ENCODE results near the gene PRSS3. TPM values are rescaled to one million over a fixed set of nuclear protein-coding genes. Genes with fewer than 3 reads are reported as not detected.

Gene PRSS3
- total and polyA plus RNA-seq, 2 donors (not counting 1 experiment from before 2014, with no cell fraction given), result 0.33 to 2.9 TPM

GRCh38 chr9:33813712-33814641, 18.6 kb downstream of the PRSS3 start:
- no peaks in the 10 kb centered on the region for H3K9me3 ChIP-seq (ENCODE audit: control insufficient read depth, insufficient read depth, low read depth, low read length)
- H3K79me2 ChIP-seq (ENCODE audit: control insufficient read depth, insufficient read depth, low read length), result peaks cover 17% of the 10 kb centered on the region
- H3K4me3 ChIP-seq (replicated peaks in 1 of 4; ENCODE audit: control extremely low read depth in 1 of 4, insufficient read depth in 1 of 4, low read depth in 3 of 4, low read length in 4 of 4), result no peak overlapping the region
- no peaks in the 10 kb centered on the region for H3K27me3 ChIP-seq (ENCODE audit: control insufficient read depth, insufficient read depth, low read length)
- peak overlapping the region; percentile 28 for H3K27ac ChIP-seq (ENCODE audit: insufficient read depth, low read length)
- no peak overlapping the region for H2AFZ ChIP-seq (ENCODE audit: low read length)
- no peaks in the 10 kb centered on the region for H3K36me3 ChIP-seq (ENCODE audit: control insufficient read depth, insufficient read depth, low read length)
- TF ChIP-seq EZH2 (IDR thresholded peaks at IDR 0.05; ENCODE audit: low read length, missing control alignments), result no peak
- peak; percentile 39 to 66 for TF ChIP-seq CTCF (conservative IDR thresholded peaks at IDR 0.05 in 1 of 2, IDR thresholded peaks at IDR 0.05 in 1 of 2; ENCODE audit: low read depth in 1 of 2, low read length in 2 of 2)
- H3K4me2 ChIP-seq (ENCODE audit: extremely low read depth, insufficient read depth, low read length), result no peak overlapping the region
- peaks cover 8% of the 10 kb centered on the region for H3K4me1 ChIP-seq (ENCODE audit: control insufficient read depth, extremely low read depth, insufficient read depth, low read length)
- no peak overlapping the region for H3K9ac ChIP-seq (ENCODE audit: insufficient read depth, low read length)
- peak; percentile 69 to 85 for DNase-seq (ENCODE audit: low read depth in 2 of 2)
- no peaks in the 10 kb centered on the region for H4K20me1 ChIP-seq (ENCODE audit: control insufficient read depth, extremely low read depth, insufficient read depth, low read length)

DNA sequence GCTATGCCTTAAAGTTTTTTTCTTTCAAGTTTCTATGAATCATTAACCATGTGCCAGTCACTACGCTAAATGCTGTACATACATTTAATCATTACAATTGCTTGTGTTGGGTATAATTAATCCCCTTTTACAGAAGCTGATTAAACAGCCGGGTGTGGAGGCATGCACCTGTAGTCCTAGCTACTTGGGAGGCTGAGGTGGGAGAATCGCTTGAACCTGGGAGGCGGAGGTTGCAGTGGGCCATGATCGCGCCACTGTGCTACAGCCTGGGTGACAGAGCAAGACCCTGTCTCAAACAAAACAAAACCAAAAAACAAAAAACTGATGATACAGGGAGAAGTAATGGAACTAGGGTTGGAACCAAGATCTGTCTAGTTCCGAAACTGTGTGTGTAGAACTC, 20.4 kb downstream of the PRSS3 start:
- Histone ChIP-seq H3K4me3 (replicated peaks in 1 of 4; ENCODE audit: control extremely low read depth in 1 of 4, insufficient read depth in 1 of 4, low read depth in 3 of 4, low read length in 4 of 4) (peak overlapping the region in 1 of 4 experiments; percentile 11), H3K36me3 (ENCODE audit: control insufficient read depth, insufficient read depth, low read length) (no peaks in the 10 kb centered on the region), H3K79me2 (ENCODE audit: control insufficient read depth, insufficient read depth, low read length) (peaks cover 35% of the 10 kb centered on the region), H3K27me3 (ENCODE audit: control insufficient read depth, insufficient read depth, low read length) (no peaks in the 10 kb centered on the region), H3K4me2 (ENCODE audit: extremely low read depth, insufficient read depth, low read length) (no peak overlapping the region), H3K9me3 (ENCODE audit: control insufficient read depth, insufficient read depth, low read depth, low read length) (no peaks in the 10 kb centered on the region), H3K27ac (ENCODE audit: insufficient read depth, low read length) (peak overlapping the region; percentile 98), H3K9ac (ENCODE audit: insufficient read depth, low read length) (no peak overlapping the region), H4K20me1 (ENCODE audit: control insufficient read depth, extremely low read depth, insufficient read depth, low read length) (peaks cover 3% of the 10 kb centered on the region), H3K4me1 (ENCODE audit: control insufficient read depth, extremely low read depth, insufficient read depth, low read length) (peaks cover 8% of the 10 kb centered on the region), H2AFZ (ENCODE audit: low read length) (no peak overlapping the region)
- DNase-seq (ENCODE audit: low read depth in 2 of 2), result no peak
- no peak for TF ChIP-seq EZH2 (IDR thresholded peaks at IDR 0.05; ENCODE audit: low read length, missing control alignments)
- no peak for TF ChIP-seq CTCF (conservative IDR thresholded peaks at IDR 0.05 in 1 of 2, IDR thresholded peaks at IDR 0.05 in 1 of 2; ENCODE audit: low read depth in 1 of 2, low read length in 2 of 2)

DNA sequence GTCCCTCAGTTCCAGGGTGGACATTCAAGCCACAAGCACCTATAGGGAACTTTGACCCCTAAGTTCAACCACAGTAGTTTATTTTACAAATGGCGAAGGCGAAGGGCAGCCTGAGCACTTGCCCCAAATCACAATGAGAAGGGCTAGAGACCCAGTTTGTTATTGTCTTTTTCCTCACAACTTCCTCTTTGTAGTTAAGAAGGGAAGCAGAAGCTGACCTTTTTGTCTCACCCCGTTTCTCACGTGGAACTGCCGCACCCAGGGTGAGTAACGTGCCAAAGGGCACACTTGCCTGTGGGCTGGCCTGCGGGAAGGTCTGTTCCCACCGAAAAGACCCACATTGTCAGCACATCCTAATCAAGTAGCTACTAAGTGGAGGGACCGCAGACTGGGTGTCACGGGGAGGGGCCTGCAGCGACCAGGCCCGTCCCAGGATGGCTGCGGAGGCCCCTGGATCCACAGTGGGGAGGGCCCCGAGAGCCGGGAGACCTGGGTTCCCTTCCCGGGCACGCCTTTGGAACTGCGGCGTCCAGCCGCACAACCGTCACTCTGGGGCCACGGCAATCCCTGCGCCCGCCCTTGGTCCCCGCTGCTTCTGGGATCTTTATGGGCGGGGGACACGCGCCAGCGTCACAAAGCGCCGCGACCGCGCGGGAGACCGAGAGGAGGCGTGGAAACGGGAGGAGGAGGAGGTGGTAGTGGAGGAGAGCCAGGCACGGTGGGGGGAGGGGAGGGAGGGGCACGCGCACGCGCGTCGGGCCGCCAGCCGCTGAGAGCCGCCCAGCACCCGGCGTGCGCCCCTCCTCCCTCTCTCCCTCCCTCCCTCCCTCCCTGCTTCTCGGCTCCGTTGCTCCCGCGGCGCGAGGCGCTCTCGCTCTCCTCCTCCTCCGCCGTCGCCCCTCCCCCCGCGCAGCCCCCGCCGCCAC, 21.2 kb downstream of the PRSS3 start, which contains the start of gene UBE2R2:
TSS of gene UBE2R2 (plus strand) at position 834 of the 926 bp plus-strand sequence. CDS start 598 bp downstream, outside the sequence.
- Histone ChIP-seq H3K9me3 (ENCODE audit: control insufficient read depth, insufficient read depth, low read depth, low read length) (no peaks in the 10 kb centered on the region), H4K20me1 (ENCODE audit: control insufficient read depth, extremely low read depth, insufficient read depth, low read length) (peaks cover 5% of the 10 kb centered on the region), H3K27me3 (ENCODE audit: control insufficient read depth, insufficient read depth, low read length) (no peaks in the 10 kb centered on the region), H3K4me1 (ENCODE audit: control insufficient read depth, extremely low read depth, insufficient read depth, low read length) (peaks cover 8% of the 10 kb centered on the region), H3K27ac (ENCODE audit: insufficient read depth, low read length) (peak within 1 kb of the TSS; percentile 98), H3K79me2 (ENCODE audit: control insufficient read depth, insufficient read depth, low read length) (peaks cover 44% of the 10 kb centered on the region), H2AFZ (ENCODE audit: low read length) (peak within 1 kb of the TSS; percentile 57), H3K9ac (ENCODE audit: insufficient read depth, low read length) (peak within 1 kb of the TSS; percentile 95), H3K4me3 (replicated peaks in 1 of 4; ENCODE audit: control extremely low read depth in 1 of 4, insufficient read depth in 1 of 4, low read depth in 3 of 4, low read length in 4 of 4) (peak within 1 kb of the TSS; percentile 55 to 100 (median 68)), H3K36me3 (ENCODE audit: control insufficient read depth, insufficient read depth, low read length) (no peaks in the 10 kb centered on the region), H3K4me2 (ENCODE audit: extremely low read depth, insufficient read depth, low read length) (peak within 1 kb of the TSS; percentile 91)
- TF ChIP-seq CTCF (conservative IDR thresholded peaks at IDR 0.05 in 1 of 2, IDR thresholded peaks at IDR 0.05 in 1 of 2; ENCODE audit: low read depth in 1 of 2, low read length in 2 of 2) (no peak), EZH2 (IDR thresholded peaks at IDR 0.05; ENCODE audit: low read length, missing control alignments) (no peak)
- DNase-seq (ENCODE audit: low read depth in 2 of 2), result peak; percentile 84 to 90
